Stimulated activated CD4-positive, alpha-beta T cell treated with anti-CD3 and anti-CD28 coated beads, Interleukin-1b, Interleukin-23, amount 100 ng/mL, for 48 hours (primary cell): ENCODE data around the gene MOV10.

ENCODE experiments used
- DNase-seq: peaks from one replicate; pipeline ENCODE4 v3.0.0-alpha.2; 2020

Gene MOV10

DNA sequence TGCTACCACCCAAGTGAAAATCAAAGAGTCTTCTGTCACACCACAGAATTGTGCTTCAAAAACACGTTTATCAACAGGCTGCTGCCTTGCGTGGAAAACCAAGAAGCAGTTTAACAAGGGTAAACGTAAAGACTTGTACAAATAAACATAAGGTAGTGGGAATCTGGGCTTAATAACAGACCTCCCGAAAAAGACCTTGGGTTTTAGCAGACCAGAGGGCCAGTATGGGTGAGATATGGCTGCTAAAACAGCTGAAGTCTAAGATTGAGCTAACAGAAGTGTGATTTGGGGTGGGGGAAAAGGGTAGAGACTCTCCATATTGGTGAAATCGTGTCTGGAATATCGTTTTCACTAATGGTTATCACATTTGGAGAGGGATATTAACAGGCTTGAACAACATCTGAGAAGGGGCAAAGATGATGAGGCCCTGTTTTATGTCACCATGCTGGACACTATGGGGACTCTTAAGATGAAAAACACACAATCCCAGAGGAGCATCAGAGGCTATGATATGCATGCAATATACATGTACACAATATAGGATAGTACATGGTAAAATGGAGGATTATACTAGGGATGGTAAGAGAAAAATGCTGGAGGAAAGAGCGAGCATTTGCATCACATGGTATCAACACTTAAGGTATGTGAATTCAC lies 1.4 kb downstream of the MOV10 start:
- DNase-seq = no peak

DNA sequence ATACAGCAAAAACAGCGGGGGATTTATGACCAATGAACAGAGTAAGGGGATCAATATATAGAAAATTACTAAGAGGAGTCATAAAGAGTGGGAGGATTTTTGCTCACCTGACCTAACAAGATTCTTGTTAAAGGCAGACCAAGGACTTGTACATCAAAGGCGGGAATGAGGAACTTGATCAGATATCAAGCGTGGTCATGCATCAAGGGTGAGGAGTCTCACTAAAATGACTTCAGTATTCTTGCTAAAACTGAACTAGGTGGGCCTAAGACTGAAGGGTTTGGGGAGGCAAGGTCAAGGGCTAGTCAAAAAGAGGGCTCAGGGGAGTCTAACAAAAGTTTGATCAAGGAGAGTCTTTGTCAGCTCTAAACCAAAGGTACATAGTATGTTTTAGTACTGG lies 2.1 kb downstream of the MOV10 start:
- no peak for DNase-seq

DNA sequence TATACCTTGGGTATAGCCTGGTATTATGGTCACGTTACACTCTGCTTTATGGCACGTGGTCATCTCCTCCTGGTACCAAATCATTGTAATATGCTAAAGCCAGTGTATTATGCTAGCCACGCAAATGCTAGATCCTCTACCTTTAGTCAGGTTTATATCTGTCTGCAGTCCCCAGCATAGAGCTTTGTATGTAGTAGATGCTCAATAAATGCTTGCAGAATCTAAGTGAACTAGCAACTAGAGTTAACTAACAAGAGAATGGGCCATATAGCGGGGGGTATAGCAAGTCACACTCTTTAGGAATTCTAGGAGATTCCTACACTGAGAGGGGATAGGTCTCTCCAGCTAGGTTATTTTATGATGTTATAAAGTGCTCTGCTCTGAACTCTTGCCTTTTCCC lies 3.0 kb downstream of the MOV10 start:
- no peak for DNase-seq

DNA sequence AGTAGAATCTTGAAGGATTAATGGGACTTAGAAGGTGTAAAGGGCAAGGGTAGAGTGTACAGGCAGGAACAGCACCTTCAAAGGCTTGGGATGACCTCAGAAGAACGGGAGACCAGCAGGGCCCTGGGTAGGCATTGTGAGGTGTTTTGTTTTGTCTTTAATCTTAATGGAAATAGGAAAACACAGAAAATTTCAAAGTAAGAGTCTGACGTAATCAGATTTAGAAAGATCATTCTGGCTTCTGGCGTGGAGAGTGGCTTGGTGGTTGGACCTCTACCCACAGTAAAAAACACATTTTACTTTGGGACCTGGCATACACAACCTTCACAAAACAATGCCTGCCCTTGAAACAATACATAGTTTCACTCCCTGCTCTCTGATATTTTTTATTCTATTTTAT lies 4.1 kb downstream of the MOV10 start:
- no peak for DNase-seq

- no peak for DNase-seq
These were observed 11.5 kb downstream of the MOV10 start for GRCh38 chr1:112685913-112686312.

- no peak for DNase-seq
These were observed 12.0 kb downstream of the MOV10 start for GRCh38 chr1:112686417-112686816.

GRCh38 chr1:112686835-112687234 lies 12.4 kb downstream of the MOV10 start:
- DNase-seq = no peak

GRCh38 chr1:112687361-112687760 lies 12.9 kb downstream of the MOV10 start:
- no peak for DNase-seq

DNA sequence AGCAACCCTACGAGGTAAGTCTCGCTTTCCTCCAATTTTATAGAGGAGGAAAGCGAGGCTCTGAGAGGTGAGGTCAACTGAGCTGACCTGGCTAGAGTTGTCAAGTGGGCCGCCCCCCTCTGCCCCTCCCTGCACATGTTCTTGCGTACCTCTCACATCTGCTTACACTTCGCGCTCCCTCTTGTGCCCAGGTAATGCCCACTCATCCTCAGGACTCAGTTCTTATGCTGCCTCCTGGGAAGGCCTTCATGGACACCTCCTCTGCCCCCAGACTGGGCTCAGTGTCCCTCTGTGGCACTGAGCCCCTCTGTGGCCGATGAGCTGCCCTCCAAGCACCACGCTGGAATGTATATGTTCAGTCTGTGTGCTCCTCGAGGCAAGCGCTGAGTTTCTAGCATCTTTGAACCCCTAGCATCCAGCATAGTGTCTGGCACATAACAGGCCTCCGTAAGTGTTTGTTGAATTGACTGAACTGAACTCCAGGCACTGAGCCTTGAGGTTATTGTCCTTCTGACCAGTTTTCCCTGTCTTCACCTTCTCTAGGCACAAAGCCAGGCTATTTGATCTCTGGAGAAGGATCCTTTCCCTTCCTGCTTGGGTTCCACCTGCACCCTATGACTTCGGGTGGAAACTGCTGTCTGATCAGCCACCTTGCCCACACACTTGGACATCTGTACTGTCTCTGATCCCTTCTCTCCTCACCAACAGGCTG lies 13.5 kb downstream of the MOV10 start:
- no peak for DNase-seq

GRCh38 chr1:112688781-112689193 lies 14.3 kb downstream of the MOV10 start:
- DNase-seq = no peak

DNA sequence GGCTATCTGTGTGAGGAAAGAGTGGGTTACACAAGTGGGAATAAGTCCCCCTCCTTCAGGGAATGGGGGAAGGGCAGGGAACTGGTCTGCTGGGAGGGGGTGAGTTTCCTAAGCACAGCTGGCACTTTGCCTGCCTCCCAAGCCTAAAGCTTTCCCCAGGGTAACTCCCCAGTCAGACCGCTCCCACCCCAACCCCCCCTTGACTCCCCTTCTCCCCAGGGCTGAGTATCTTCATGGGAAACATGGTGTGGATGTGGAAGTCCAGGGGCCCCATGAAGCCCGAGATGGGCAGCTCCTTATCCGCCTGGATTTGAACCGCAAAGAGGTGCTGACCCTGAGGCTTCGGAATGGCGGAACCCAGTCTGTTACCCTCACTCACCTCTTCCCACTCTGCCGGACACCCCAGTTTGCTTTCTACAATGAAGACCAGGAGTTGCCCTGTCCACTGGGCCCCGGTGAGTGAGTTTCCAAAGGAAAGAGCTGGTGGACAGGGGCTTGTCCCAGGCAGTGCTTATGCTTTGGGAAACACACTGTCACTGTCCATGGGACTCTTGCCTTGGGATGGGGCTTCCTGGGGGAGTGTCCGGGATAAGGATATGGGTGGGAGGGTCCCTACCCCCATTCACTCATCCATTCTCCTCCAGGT lies 14.9 kb downstream of the MOV10 start:
- DNase-seq = no peak

DNA sequence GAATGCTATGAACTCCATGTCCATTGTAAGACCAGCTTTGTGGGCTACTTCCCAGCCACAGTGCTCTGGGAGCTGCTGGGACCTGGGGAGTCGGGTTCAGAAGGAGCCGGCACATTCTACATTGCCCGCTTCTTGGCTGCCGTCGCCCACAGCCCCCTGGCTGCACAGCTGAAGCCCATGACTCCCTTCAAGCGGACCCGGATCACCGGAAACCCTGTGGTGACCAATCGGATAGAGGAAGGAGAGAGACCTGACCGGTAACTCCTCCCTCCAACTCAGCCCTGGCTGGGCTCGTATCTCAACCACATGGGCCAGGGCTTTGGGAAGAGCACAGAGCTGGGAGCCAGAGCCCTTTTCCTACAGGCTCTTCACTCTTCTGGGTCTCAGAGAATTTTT lies 15.4 kb downstream of the MOV10 start:
- no peak for DNase-seq

- DNase-seq = no peak
These were observed 18.2 kb downstream of the MOV10 start for GRCh38 chr1:112692681-112693080.

GRCh38 chr1:112693821-112694220 lies 19.4 kb downstream of the MOV10 start:
- DNase-seq = no peak

DNA sequence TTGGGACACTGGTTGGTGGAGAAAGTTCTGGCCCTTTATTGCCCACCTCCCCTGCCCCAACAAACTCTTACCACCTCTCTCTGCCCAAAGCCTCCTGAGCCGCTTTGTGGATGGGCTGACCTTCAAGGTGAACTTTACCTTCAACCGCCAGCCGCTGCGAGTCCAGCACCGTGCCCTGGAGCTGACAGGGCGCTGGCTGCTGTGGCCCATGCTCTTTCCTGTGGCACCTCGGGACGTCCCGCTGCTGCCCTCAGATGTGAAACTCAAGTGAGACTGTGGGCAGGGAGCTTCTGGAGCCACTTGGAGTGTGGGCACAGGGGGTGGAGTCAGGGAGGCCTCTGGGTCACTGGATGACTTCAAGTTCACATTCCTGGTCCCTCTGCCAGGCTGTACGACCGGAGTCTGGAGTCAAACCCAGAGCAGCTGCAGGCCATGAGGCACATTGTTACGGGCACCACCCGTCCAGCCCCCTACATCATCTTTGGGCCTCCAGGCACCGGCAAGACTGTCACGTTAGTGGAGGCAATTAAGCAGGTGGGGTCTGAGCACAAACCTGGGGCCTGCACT lies 20.0 kb downstream of the MOV10 start:
- no peak for DNase-seq

- DNase-seq = no peak
These were observed 20.8 kb downstream of the MOV10 start for GRCh38 chr1:112695276-112695675.

DNA sequence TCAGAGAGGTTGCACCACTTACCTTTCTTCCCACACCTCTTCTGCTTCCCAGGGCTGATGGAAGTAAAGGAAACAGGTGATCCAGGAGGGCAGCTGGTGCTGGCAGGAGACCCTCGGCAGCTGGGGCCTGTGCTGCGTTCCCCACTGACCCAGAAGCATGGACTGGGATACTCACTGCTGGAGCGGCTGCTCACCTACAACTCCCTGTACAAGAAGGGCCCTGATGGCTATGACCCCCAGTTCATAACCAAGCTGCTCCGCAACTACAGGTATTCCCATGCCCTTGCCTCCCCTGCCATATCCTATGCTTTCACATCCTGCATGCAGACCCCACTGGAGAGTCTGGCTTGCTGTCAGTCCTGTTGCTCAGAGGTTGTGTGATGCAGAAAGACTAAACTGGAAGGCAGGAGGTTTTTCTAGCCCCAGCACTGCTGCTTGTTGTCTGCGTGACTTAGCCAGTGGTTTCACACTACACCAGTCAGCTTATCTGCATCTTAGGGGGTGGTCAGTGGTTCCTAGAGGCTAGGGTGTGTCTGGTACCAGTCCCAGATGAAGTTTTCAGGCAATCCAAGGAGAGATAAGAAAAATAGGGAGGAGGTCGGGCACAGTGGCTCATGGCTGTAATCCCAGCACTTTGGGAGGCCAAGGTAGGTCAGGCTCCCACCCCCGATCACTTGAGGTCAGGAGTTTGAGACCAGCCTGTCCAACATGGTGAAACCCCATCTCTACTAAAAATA lies 22.3 kb downstream of the MOV10 start:
- DNase-seq = no peak

- no peak for DNase-seq
These were observed 23.3 kb downstream of the MOV10 start for GRCh38 chr1:112697781-112698201.

GRCh38 chr1:112698366-112699310 lies 24.2 kb downstream of the MOV10 start:
- no peak for DNase-seq

DNA sequence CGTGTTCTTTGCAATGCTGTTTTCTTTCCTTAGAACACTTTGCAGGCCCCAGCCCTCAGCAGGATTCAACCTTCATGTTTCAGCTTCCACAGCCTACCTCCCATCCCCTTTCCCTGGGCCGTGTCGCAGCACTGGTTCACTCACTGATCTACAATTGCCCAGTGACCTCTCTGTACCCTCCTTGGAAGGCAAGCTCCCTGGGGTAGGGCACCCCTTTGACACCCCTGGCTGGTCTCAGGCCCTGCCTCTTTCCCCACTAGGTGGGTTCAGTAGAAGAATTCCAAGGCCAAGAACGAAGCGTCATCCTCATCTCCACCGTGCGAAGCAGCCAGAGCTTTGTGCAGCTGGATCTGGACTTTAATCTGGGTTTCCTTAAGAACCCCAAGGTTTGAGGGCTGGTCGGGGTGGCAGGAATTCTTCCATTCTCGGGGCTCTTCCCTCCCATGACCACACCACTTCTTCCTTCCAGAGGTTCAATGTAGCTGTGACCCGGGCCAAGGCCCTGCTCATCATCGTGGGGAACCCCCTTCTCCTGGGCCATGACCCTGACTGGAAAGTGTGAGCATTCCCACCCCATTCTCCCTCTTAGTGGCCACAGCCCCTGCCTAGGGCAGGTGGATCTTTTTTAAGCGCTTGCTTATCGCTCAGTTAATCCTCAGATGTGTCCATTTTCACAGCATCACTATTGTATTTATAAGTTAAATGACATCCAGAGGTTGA lies 25.1 kb downstream of the MOV10 start:
- no peak for DNase-seq
